ENCODE results near the gene CYP2E1.
"Not testable (repeated sequence)": the region's sequence is repeated elsewhere in the genome, so short reads cannot be mapped to it uniquely, and the experiment has no call there.

DNA sequence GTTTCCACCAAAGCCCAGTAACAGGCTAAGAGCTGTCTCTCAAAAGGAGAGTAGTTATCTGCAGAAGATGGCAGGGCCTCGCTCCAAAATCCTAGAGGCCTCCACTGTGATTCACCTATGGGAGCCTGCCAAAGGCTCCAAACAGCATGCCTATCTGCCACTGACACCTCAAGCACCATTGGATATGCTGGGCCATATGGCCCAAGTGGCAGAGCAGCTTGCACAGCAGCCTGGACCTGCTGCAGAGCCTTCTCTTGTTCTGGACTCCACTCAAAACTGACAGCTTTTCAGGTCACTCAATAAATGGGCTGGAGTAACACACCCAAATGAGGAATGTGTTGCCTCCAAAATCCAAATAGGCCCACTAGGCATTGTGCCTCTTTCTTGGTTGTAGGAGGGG is 28.0 kb upstream of the CYP2E1 start:
- TF ChIP-seq, protein P1, sequence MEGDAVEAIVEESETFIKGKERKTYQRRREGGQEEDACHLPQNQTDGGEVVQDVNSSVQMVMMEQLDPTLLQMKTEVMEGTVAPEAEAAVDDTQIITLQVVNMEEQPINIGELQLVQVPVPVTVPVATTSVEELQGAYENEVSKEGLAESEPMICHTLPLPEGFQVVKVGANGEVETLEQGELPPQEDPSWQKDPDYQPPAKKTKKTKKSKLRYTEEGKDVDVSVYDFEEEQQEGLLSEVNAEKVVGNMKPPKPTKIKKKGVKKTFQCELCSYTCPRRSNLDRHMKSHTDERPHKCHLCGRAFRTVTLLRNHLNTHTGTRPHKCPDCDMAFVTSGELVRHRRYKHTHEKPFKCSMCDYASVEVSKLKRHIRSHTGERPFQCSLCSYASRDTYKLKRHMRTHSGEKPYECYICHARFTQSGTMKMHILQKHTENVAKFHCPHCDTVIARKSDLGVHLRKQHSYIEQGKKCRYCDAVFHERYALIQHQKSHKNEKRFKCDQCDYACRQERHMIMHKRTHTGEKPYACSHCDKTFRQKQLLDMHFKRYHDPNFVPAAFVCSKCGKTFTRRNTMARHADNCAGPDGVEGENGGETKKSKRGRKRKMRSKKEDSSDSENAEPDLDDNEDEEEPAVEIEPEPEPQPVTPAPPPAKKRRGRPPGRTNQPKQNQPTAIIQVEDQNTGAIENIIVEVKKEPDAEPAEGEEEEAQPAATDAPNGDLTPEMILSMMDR (IDR thresholded peaks at IDR 0.05; ENCODE audit: insufficient read depth, low read length), result not testable (repeated sequence)
- TF ChIP-seq POLR2AphosphoS5 (IDR thresholded peaks at IDR 0.05; ENCODE audit: low read depth); SPI1 (IDR thresholded peaks at IDR 0.05; ENCODE audit: borderline replicate concordance, low read depth): not testable (repeated sequence)
- TF ChIP-seq, protein P2, sequence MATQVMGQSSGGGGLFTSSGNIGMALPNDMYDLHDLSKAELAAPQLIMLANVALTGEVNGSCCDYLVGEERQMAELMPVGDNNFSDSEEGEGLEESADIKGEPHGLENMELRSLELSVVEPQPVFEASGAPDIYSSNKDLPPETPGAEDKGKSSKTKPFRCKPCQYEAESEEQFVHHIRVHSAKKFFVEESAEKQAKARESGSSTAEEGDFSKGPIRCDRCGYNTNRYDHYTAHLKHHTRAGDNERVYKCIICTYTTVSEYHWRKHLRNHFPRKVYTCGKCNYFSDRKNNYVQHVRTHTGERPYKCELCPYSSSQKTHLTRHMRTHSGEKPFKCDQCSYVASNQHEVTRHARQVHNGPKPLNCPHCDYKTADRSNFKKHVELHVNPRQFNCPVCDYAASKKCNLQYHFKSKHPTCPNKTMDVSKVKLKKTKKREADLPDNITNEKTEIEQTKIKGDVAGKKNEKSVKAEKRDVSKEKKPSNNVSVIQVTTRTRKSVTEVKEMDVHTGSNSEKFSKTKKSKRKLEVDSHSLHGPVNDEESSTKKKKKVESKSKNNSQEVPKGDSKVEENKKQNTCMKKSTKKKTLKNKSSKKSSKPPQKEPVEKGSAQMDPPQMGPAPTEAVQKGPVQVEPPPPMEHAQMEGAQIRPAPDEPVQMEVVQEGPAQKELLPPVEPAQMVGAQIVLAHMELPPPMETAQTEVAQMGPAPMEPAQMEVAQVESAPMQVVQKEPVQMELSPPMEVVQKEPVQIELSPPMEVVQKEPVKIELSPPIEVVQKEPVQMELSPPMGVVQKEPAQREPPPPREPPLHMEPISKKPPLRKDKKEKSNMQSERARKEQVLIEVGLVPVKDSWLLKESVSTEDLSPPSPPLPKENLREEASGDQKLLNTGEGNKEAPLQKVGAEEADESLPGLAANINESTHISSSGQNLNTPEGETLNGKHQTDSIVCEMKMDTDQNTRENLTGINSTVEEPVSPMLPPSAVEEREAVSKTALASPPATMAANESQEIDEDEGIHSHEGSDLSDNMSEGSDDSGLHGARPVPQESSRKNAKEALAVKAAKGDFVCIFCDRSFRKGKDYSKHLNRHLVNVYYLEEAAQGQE (IDR thresholded peaks at IDR 0.05; ENCODE audit: insufficient replicate concordance, low read depth), result not testable (repeated sequence)

Data from HL-60 (cell line).